Stimulated activated CD8-positive, alpha-beta memory T cell treated with anti-CD3 and anti-CD28 coated beads, Interleukin-4, amount 100 ng/mL, for 4 hours (primary cell): ENCODE measurements around the gene AGAP3.

ENCODE experiments used
- DNase-seq, 2 donors: peaks; one replicate each; pipeline ENCODE4 v3.0.0-alpha.2; 2020; ENCODE audit warnings: low read depth in 2 of 2, low spot score in 1 of 2

AGAP3 gene

DNA sequence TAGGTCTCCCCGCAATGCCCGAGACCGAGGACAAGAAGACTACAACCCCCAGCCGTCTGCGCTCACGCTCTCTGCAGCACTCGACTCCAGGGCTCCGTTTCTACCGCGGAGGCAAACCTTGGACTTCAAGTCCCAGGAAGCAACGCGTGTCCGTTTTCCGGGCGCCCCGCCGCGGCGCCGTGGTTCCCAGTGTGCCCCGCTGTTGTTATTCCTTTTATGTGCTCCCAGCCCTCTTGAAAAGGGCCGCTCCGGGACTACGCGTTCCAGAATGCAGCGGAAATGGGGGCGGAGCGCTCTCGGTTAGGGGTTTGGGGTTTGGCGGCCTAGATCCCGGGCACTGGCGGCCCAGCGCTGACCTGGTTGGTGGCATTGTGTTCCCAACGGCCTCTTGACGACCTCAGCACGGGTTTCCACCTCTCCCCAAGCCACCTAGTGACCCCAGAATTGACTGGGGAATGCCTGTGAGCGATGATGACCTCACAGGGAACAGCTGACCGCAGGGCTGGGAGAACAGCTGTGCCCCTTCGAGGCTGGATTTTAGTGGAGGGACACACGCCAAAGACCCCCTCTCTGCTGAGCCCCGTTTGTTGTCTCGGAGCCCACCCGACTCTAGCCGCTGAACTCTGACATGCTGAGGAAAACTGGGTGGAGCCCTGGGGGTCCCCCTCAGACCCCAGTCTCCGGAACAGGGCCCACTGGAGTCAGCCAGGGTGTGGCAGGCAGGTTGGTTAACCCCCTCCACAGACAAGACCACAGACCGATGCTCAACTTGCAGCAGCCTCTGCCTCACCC lies 28.1 kb upstream of the AGAP3 start:
- DNase-seq = peak; percentile 91 to 93

DNA sequence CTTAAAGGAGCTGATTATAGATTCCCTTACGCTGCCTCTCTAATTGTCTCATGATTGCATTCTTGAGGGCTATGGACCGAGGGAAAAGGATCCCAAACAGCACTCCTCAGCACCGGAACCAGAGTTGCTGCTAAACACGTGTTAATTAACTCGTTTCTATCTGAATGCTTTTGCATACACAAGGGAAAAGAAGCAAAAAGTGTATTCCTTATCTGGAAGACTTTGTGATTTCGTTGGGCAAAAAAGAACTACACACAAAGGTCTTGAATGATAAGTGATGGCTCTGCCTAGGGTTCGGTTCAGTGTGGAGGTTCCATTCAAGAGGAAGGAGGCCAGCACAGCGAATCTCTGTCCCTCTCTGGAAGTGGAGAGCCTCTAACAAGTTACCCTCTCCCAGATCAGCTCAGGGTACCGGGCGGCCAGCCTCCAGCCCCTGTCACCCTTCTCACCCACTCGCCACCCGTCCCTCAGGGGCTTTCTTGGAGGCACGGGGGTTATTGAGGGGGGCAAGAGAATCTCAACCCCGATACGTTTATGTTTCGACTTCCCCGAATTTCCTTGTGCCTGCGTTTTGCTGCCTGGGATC lies 27.4 kb upstream of the AGAP3 start:
- no peak for DNase-seq

DNA sequence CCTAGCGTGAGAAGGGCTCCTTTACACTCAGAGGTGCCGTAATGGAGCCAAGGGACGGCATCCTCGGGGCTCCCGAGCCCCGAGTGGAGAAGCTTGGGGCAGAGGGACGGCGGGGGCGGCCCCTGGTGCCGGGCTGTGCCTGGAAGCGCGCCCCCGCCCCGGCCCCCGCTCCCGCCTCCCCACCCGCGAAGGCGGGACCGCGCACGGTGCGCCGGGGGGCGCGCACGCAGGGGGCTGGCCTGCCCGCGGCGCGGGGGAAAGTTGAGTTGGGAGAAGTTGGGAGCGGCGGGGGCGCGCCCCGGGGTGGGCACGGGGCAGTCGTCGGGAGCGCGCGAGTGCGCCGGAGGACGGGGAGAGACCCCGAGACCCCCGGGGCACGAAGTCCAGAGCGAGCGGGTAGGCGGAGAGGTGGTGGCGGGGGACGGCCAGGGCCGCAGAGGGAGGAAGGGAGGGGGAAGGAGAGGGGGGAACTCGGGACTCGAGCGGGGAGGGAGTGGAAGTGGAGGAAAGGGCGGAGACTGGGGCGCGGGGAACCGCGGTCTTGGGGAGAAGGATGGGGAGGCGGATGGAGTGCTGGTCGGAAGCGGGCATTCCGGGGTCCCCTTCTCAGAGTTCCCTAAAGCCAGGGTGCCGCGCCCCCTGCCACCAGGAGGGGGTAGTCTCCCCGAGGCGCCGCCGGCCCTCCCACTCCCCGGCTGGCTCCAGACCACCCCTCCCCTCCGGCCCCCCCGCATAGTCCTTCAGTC lies 26.7 kb upstream of the AGAP3 start, which contains the start of gene SLC4A2:
Gene SLC4A2, plus strand, starts transcription at position 223 of the 746 bp plus-strand sequence. CDS start 2,399 bp downstream, outside the sequence.
- peak; percentile 44 to 48 for DNase-seq

DNA sequence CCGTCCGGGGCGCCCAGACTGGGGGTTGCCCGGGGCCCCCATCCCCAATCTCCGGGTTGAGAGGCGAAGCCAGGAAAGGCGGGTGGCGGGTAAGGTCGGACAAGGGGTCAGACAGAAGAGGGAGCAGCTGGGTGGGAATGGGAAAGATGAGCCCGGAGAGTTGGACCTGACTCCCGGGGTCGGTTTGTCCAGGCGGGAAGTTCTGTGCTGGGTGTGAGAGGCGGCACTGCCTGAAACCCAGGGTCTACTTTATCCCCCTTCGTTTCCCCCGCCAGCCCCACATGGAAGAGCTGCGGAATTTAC lies 26.2 kb upstream of the AGAP3 start:
- DNase-seq = no peak

DNA sequence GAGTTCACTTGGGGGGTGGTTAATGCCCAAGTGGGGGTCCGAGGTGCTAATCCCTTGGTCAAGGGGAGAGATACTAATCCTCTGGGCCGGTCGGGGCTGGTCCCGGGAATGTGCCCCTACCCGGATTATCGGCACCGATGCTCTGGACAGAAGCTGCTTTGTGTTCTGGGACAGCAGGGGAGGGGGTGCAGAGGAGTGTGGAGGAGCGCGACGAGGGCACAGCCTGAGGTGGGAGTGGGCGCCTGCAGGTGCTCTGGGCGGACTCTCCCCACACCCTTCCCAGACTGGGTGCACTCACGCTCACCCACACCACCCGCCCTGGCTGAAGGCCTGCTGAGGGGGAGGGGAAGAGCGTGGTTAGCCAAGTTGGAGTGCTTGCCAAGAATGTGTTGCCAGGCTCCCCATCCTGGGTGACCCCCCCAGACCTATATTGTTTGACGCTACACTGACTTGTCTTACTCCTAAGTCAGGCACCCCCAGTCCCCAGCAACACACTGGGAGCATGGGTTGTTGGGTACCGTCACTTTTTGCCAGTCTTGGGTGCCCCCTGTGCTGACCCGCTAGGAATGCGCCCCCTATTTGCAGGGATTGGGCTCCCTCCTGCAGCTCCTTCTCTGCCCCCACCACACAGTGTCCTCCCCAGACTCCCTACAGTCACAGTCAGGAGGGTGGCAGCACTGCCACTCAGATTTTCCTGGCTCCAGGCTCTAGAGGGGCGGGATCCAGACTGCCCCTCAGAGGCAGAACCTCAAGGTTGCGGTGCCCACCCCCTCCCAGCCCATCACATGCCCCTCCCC lies 25.7 kb upstream of the AGAP3 start:
- DNase-seq = no peak

DNA sequence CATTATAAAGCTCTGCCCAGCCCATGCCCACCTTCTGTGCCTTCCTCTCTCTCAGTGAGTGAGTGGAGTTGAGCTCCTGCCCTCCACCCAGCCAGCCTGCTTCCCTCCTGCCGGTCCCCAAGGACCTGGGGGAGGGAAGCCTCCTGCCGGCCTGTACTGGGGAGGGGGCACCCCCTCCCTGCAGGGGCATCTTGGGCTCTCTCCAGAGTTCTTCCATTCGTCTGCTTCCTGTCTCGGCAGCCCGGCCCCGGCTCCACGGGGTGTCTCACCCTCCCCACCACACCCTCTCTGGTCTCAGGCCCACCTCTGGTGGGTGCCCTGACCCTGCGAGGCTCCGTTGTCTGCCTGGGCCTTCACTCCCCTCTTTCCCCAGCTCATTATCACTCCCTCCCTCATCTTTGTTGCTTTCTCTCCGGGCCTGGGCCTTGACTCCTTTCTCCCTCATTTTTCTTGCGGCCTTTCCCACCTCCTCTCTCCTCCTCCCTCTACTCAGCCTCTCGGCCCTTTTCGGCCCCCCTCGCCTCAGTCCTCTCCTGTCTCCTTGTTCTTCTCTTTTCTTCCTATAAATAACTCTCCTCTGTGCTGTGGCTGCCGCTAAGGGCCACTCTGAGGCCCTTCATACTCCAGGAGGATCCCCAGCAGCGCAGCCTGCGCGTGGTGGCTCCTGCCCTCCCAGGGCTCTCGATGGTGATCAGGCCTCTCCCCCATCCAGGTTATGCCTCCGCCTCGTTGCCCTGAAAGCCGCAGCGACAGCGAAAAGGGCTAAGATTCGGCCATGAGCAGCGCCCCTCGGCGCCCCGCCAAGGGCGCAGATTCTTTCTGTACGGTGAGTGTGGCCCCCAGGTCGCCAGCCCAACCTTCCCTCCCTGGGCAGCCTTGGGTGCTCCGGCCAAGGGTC lies 24.8 kb upstream of the AGAP3 start:
- DNase-seq = no peak

DNA sequence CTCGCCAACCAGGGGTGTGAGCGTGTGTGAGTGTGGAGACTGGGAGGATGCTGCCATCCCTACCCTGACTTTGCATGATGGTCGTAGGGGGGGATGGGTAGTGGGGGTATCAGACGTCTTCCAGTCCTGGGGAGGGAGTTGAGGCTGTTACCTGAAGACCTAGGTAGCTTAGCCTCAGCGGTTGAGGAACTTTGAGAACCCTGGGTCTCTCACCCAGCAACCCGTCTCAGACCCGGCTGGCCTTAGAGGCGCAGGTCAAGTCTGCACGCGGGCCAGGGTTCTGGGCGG lies 24.2 kb upstream of the AGAP3 start:
- no peak for DNase-seq

DNA sequence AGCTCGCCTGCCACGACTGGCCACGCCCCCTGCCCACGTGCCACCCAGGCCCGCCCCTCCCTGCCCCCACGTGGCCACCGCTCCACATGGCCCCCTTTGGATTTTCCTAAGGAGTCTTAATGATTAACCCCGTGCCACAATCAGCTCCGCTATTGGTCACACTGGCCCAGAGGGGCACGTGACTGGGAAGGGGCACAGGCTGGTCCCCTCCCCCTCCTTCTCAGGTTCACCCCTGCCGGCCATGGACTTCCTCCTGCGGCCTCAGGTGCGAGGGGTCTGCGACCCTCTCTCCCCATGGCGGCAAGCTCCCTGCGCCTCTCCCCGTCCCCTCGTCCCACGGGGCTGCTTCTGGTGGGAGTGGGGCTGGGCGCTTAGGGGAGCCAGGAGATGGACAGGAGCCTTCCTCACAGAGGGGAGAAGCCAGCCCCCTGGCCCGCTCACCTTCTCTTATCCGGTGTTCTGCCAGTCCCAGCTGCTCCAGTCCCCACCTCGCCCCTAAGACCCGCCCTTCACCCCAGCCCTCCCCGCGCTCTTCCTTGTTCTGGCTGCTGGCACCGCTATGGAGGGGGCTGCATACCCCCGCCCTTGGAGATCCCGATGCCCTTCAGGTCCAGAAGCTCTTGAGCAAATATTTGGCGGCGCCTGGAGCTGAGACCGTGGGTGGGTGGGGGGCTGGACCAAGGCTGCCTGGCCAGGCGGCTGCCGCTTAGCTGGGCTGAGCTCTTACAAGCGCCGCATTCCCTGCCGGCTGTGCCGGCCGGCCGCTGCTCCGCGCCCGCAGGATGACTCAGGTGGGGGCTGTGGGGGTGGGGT lies 23.7 kb upstream of the AGAP3 start:
- no peak for DNase-seq

DNA sequence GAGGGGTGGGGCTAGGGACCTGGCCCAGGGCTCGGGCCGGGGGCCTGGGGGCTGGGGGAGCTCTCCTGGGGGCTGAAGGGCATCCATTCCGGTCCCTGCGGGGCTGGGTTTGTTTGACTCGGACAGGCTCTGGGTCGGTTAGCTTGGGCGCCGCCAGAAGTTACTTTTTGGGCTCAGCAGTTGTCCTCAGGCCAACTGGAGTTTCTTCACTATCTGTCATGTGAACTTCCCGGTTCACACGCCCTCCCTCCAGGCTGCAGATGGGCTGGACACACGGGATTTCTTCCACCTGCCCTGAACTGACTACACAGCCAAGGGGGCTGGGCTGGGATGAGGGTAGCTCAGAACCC lies 23.1 kb upstream of the AGAP3 start:
- DNase-seq = no peak

DNA sequence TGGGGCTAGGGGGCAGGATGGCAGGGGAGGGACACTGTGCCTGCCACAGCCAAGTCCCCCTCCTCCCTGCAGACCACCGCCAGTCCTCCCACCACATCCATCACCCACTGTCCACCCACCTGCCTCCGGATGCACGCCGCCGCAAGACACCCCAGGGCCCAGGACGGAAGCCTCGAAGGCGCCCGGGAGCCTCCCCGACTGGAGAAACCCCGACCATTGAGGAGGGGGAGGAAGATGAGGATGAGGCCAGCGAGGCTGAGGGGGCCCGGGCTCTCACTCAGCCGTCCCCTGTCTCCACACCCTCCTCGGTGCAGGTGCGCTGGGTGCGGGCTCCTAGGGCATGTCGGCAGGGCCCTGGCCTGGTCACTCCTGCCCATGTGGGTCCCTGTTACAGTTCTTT lies 21.8 kb upstream of the AGAP3 start:
- no peak for DNase-seq

DNA sequence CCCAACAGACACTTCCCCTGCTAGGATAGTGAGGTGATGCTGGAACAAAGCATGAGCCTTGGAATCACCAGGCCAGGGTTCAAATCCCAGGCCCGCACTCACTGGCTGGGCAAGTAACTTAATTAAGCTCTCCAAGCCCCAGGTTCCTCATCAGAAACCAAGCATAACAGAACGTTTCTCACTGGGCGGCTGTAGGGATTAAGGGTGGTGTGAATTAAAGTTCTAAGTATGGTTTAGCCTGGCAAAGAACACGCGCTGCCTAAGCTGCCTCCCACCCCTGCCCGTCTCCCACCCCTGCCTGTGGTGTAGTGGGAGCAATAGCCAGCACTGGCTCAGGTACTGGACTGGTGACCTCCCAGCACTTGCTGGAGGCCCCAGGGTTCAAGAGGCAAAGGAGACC lies 21.3 kb upstream of the AGAP3 start:
- no peak for DNase-seq

DNA sequence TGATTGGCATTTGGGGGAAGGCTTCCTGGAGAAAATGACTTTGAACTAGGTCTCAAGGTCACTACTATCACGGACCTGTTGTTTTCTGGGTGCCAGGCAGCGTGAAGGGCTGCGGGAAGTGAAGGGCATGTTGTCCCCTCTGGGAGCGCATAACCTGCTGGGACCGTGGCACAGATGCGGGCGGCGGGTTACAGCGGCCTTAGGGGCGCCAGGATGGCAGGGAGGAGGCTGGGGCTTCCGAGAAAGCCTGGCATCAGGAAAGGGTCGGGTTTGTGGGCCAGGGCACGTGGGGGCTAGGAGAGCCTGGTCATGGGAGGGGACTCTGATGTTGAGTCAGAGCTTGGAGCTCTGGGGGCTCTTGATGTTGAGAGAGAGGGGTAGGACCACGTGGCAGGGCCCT lies 20.8 kb upstream of the AGAP3 start:
- no peak for DNase-seq

DNA sequence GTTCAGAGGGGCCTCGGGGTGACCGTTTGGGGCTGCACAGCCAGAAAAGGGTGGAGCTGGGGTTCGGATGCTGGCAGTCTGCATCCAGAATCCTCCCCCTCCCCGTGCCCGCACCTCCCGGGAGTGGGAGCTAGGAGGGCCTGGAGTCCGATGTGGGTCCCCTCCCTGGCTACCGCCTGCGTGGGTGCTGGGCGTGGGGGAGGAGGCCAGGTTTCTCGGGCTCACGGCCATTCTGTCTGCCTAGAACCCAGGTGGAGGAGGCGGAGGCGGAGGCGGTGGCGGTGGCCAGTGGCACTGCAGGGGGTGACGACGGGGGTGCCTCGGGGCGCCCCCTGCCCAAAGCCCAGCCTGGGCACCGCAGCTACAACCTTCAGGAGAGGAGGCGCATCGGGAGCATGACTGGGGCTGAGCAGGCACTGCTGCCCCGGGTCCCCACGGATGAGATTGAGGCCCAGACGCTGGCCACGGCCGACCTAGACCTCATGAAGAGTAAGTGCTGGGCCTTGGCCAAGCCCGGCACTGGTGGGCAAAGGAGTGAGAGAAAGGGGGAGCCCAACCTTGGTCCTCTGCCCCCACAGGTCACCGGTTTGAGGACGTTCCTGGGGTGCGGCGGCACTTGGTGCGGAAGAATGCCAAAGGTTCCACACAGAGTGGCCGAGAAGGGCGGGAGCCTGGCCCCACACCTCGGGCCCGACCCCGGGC lies 19.9 kb upstream of the AGAP3 start:
- DNase-seq = no peak

DNA sequence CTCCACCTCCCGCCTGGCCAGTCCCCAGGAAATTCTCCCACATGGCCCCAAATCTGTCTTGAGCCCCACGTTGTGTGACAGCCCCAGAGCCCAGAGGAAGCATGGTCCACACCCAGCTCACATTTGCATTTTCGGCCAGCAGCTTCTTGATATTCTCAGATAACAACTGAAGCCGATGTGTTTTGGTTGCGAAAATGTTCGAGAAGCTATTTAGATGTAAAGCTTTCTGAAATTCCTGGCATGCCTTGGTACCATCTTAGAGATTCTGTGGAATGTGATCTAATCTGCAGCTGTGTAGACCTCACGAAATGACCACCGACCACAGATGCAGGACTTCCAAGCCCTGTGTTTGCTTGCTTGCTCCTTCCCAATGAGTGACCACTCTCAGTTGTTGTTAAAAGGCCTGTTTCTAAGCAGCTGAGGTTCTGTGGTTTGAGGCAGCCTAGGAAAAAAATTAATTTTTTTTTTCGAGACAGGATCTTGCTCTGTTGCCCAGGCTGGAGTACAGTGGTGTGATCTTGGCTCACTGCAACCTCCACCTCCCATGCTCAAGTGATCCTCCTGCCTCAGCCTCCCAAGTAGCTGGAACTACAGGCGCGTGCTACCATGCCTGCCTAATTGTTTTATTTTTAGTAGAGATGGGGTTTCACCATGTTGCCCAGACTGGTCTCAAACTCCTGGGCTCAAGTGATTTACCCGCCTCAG lies 18.1 kb upstream of the AGAP3 start:
- DNase-seq = no peak

DNA sequence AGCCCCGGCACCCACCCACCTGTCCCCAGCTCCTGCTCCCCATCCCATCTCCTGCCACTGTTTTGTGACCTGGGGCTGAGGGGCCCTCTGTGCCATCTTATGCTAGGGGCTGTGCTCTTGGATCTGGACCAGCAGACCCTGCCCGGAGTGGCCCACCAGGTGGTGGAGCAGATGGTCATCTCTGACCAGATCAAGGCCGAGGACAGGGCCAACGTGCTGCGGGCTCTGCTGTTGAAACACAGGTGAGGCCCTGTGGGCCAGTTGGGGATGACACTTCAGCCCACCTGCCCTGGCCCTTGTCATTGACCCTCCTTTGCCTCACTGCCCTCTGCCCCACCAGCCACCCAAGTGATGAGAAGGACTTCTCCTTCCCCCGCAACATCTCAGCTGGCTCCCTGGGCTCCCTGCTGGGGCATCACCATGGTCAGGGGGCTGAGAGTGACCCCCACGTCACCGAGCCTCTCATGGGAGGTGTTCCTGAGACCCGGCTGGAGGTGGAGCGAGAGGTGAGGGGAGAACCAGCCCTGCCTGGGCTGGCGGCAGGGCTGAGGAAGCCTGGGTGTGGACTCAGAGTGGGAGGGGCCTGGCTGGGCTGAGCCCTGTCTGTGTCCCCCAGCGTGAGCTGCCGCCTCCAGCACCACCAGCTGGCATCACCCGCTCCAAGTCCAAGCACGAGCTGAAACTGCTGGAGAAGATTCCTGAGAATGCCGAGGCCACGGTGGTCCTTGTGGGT lies 16.3 kb upstream of the AGAP3 start:
- DNase-seq = no peak

DNA sequence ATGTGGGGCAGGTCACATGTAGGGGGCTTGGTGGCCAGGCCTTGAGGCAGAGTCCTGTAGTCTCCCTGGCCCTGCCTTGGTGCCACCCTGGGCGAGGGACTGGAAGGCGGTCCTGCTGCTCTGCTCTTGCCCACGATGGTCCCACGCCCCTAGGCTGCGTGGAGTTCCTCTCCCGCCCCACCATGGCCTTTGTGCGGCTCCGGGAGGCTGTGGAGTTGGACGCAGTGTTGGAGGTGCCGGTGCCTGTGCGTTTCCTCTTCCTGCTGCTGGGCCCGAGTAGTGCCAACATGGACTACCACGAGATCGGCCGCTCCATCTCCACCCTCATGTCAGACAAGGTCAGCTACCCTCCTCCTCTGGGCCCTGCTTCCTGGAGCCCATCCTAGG lies 15.7 kb upstream of the AGAP3 start:
- no peak for DNase-seq

DNA sequence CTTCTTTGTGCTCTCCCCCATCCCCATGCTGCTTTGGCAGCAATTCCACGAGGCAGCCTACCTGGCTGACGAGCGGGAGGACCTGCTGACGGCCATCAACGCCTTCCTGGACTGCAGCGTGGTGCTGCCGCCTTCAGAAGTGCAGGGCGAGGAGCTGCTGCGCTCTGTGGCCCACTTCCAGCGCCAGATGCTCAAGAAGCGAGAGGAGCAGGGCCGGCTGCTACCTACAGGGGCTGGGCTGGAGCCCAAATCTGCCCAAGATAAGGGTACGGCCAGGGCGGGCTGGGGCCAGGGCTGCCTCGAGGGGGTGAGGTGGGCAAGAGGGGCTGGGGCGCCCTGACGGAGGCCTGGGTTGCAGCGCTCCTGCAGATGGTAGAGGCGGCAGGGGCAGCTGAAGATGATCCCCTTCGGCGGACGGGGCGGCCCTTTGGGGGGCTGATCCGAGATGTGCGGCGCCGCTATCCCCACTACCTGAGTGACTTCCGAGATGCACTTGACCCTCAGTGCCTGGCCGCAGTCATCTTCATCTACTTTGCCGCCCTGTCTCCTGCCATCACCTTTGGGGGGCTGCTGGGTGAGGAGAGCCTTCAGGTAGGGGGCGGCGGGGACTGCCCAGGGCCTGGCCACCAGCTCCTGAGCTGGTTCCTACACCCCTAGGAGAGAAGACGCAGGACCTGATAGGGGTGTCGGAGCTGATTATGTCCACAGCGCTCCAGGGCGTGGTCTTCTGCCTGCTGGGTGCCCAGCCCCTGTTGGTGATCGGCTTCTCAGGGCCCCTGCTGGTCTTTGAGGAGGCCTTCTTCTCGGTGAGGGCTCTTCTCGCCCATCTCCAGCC lies 15.0 kb upstream of the AGAP3 start:
- no peak for DNase-seq
